Measurements from ENCODE around the gene AQP10.
"Not testable (repeated sequence)": the region's sequence is repeated elsewhere in the genome, so short reads cannot be mapped to it uniquely, and the experiment has no call there.

Gene AQP10

GRCh38 chr1:154295408-154296235 is 25.3 kb upstream of the AQP10 start:
- no peak overlapping the region for H3K4me3 ChIP-seq (ENCODE audit: low read length)
- no peak for DNase-seq (ENCODE audit: low read depth)
- TF ChIP-seq CTCF (conservative IDR thresholded peaks at IDR 0.05; ENCODE audit: low read depth, low read length) = no peak

- no peak for DNase-seq (ENCODE audit: low read depth)
- TF ChIP-seq CTCF (conservative IDR thresholded peaks at IDR 0.05; ENCODE audit: low read depth, low read length) = no peak
- no peak overlapping the region for H3K4me3 ChIP-seq (ENCODE audit: low read length)
Observed at GRCh38 chr1:154301582-154301981, 19.3 kb upstream of the AQP10 start.

GRCh38 chr1:154304664-154305337 is 16.1 kb upstream of the AQP10 start:
- no peak for TF ChIP-seq CTCF (conservative IDR thresholded peaks at IDR 0.05; ENCODE audit: low read depth, low read length)
- no peak for DNase-seq (ENCODE audit: low read depth)
- no peak overlapping the region for H3K4me3 ChIP-seq (ENCODE audit: low read length)

GRCh38 chr1:154306151-154306550 is 14.7 kb upstream of the AQP10 start:
- no peak for TF ChIP-seq CTCF (conservative IDR thresholded peaks at IDR 0.05; ENCODE audit: low read depth, low read length)
- H3K4me3 ChIP-seq (ENCODE audit: low read length) = no peak overlapping the region
- DNase-seq (ENCODE audit: low read depth) = no peak

- not testable (repeated sequence) for DNase-seq (ENCODE audit: low read depth); H3K4me3 ChIP-seq (ENCODE audit: low read length)
Observed at GRCh38 chr1:154307670-154308270, 13.1 kb upstream of the AQP10 start.

GRCh38 chr1:154309136-154309535 is 11.8 kb upstream of the AQP10 start:
- DNase-seq (ENCODE audit: low read depth); H3K4me3 ChIP-seq (ENCODE audit: low read length): not testable (repeated sequence)

GRCh38 chr1:154312229-154313065 is 8.4 kb upstream of the AQP10 start:
- not testable (repeated sequence) for H3K4me3 ChIP-seq (ENCODE audit: low read length); DNase-seq (ENCODE audit: low read depth)

GRCh38 chr1:154313066-154313356 is 7.9 kb upstream of the AQP10 start:
- DNase-seq (ENCODE audit: low read depth) = no peak
- TF ChIP-seq CTCF (conservative IDR thresholded peaks at IDR 0.05; ENCODE audit: low read depth, low read length) = no peak
- H3K4me3 ChIP-seq (ENCODE audit: low read length) = no peak overlapping the region

- not testable (repeated sequence) for H3K4me3 ChIP-seq (ENCODE audit: low read length); DNase-seq (ENCODE audit: low read depth)
Observed at GRCh38 chr1:154314226-154314625, 6.7 kb upstream of the AQP10 start.

All from retinal pigment epithelial cell (primary cell).